Activated T-helper 1 cell treated with anti-CD3 and anti-CD28 coated beads, Interleukin-12 subunit alpha, Interleukin-12 subunit beta, Interleukin-2, Interleukin-4 antibody, amounts not matched to agents 30 ng/mL and 10 ng/mL and 1 ng/mL, durations not matched to agents 14 hours and 24 hours and 36 hours (primary cell): ENCODE results near the gene LTBP2. TPM values are rescaled to one million over a fixed set of nuclear protein-coding genes. Genes with fewer than 3 reads are reported as not detected.

ENCODE experiments used
- DNase-seq: peaks from one replicate; pipeline ENCODE4 v3.0.0; 2021; ENCODE audit warnings: low spot score
- H3K27ac Mint-ChIP-seq: one replicate; pipeline ENCODE4 v1.8.0; 2021; ENCODE audit warnings: mild to moderate bottlenecking, mixed read lengths
- H3K27me3 Mint-ChIP-seq: one replicate; pipeline ENCODE4 v1.8.0; 2022; ENCODE audit warnings: mild to moderate bottlenecking, moderate library complexity, mixed read lengths; ENCODE audit not compliant: insufficient read depth
- H3K36me3 Mint-ChIP-seq: one replicate; pipeline ENCODE4 v1.8.0; 2021; ENCODE audit warnings: low read depth, mixed read lengths
- H3K4me1 Mint-ChIP-seq: one replicate; pipeline ENCODE4 v1.8.0; 2021; ENCODE audit warnings: low read depth, mixed read lengths
- H3K4me3 Mint-ChIP-seq: one replicate; pipeline ENCODE4 v1.8.0; 2021; ENCODE audit warnings: mild to moderate bottlenecking, moderate library complexity, mixed read lengths
- H3K9me3 Mint-ChIP-seq: one replicate; pipeline ENCODE4 v1.8.0; 2021; ENCODE audit warnings: mixed read lengths
- intact Hi-C: fragments of 100-400 bp; cut with micrococcal nuclease; formaldehyde crosslinking; loops from one replicate; pipeline ENCODE4 v1.15.1; 2024
- total RNA-seq: library from RNA; stranded (reverse); gene quantifications from 2 replicates; pipeline ENCODE4 v1.2.3, GENCODE V29; 2022

The LTBP2 gene
- total RNA-seq, 1 donor from 2014 or later: 0.05 TPM

DNA sequence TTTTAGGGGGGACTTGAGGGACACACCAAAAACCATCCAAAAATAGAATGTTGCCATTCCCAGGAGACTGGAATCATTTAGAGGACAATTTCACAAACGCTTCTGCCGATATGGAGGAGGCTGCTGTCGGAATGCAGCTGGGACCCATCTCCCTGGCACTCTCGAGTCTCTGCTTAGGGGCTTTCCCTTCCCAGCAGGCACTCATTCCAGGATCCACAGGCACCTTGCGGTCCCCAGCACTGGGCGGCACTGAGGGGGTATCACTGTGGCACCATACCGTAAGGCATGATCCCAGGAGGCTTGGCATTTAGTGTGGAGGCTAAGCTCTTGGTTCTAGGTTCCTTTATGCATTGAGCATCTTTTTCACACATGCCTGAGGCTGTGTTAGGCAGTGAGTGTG lies 36.6 kb upstream of the LTBP2 start:
- H3K9me3 Mint-ChIP-seq: no peaks in the 10 kb centered on the region
- intact Hi-C loops: no loop called here
- H3K36me3 Mint-ChIP-seq: no peaks in the 10 kb centered on the region
- H3K27me3 Mint-ChIP-seq: peaks cover 4% of the 10 kb centered on the region
- H3K4me3 Mint-ChIP-seq: no peak overlapping the region
- no peak for DNase-seq
- H3K27ac Mint-ChIP-seq: no peak overlapping the region
- peaks cover 7% of the 10 kb centered on the region for H3K4me1 Mint-ChIP-seq

DNA sequence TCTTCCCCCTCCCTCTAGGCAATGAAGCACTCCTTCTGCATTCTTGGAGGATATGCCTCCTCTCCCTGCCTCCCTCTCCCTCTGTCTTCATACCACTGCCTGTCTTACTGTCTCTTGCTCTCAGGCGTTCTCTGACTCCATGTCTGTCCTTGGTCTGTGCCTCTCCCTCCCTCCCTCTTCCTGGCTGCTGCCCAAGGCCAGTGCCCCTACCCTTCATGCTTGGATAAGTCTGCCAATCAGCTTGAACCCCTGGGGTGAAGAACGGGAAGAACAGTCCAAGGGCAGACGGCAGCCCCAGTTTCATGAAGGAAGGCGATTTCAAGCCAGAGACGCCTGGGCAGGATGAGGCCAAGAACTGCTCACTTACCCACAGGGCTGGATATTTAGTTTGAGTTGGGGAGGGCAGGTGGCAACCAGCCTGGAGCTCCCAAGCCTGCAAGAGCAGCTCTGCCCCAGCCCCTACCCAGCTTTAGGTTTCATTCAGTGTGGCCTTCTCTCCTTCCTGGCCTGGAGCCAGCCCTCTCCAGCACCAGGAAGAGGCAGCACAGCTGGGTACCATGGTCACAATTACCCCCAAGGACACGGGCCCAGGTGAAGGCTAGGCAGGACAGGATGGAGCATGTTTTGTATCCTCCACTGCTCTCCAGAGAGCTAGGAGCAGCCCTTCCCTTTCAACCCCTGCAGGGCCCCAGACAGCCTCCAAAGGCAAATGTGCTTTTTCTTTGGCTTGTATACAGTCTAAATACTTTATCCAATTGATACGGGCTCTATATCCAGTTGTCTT lies 35.8 kb upstream of the LTBP2 start:
- H3K4me1 Mint-ChIP-seq: peaks cover 7% of the 10 kb centered on the region
- intact Hi-C loops: no loop called here
- H3K27me3 Mint-ChIP-seq: peaks cover 4% of the 10 kb centered on the region
- no peak for DNase-seq
- H3K27ac Mint-ChIP-seq: no peak overlapping the region
- H3K36me3 Mint-ChIP-seq: no peaks in the 10 kb centered on the region
- no peaks in the 10 kb centered on the region for H3K9me3 Mint-ChIP-seq
- H3K4me3 Mint-ChIP-seq: no peak overlapping the region

DNA sequence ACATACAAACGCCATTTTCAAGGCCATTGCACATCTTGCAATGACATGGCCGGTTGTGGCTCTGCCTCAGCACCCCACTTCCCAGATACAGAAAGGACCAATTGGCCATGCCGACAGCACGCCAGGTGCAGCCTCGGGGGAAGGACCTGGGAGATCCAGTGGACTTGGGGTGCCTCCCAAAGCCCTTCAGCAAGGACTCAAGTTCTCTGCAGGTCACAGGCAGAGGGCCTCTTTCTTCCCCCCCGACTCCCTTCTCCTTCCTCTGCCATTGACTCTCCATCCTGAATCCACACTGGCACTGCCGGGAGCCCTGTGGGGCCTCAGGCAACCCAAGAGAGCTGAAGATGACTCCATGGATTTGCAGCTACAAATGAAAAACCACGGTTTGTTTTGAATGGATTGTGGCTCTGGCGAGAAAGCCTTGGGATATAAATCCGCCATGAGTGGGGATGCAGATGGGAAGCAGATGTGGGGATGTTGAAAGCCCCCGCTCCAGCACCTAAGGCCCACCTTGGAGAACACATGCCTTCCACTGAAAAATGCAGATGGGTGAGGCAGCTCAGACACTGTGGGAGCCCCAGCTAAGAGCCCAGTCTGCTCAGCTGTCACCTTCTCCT lies 35.1 kb upstream of the LTBP2 start:
- no peak overlapping the region for H3K27ac Mint-ChIP-seq
- H3K9me3 Mint-ChIP-seq: no peaks in the 10 kb centered on the region
- H3K27me3 Mint-ChIP-seq: peaks cover 4% of the 10 kb centered on the region
- no peak overlapping the region for H3K4me3 Mint-ChIP-seq
- no peaks in the 10 kb centered on the region for H3K36me3 Mint-ChIP-seq
- H3K4me1 Mint-ChIP-seq: peaks cover 7% of the 10 kb centered on the region
- intact Hi-C loops: no loop called here
- no peak for DNase-seq

DNA sequence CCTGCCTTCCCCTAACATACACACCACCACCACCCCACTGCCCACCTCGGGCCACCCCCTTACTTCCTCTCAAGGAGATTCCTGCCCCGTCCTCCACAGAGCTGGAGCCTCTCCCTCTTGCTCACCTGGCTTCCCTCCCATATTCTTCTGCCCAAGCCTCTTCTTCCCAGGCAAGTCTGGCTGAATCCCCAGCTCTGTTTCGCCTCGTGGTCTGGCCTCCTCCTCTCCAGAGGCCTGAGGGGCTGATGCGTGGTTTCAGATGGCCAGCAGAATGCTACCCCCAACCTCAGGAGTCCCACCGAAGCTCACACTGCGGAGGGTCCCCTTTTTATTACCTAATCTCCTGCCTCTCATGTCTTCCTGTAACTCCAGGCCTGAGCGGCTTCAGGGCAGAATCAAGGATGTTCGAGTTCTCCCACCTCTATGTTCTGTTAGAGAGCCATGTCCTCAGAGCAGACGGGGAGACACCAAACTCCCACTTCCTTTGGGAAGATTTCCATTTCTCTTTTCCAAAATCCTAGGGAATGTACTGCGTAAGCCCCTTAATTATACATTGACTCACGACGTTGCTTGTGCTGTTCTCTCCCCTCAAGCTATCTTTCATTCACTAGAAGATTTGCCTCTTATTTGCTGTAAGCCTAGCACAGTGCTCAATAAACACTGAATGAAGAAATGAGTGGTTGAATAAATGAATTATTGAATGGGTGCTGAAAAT lies 33.9 kb upstream of the LTBP2 start:
- Mint-ChIP-seq H3K4me1 (no peaks in the 10 kb centered on the region), H3K27me3 (peaks cover 4% of the 10 kb centered on the region), H3K27ac (no peak overlapping the region), H3K9me3 (no peaks in the 10 kb centered on the region), H3K4me3 (no peak overlapping the region), H3K36me3 (no peaks in the 10 kb centered on the region)
- intact Hi-C loops: no loop called here
- DNase-seq: no peak

DNA sequence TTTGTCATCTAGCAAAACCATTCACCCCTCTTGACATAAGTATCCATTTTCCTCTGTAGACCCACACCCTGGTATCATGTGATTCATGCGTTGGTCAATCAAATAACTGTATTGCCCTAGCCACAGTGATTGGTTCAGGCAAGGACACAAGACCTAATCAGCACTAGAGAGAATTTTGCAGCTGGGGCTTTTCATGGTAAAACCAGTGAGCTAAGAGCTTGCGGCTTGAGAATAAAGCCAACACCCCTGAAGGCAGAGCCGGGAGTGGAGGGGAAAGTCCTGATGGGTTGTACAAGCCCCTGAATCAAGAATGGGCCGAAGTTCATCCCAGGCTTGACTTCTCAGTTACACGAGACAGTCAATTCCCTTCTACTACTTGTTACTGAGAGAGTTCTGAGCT lies 33.2 kb upstream of the LTBP2 start:
- no peaks in the 10 kb centered on the region for H3K9me3 Mint-ChIP-seq
- H3K4me3 Mint-ChIP-seq: no peak overlapping the region

DNA sequence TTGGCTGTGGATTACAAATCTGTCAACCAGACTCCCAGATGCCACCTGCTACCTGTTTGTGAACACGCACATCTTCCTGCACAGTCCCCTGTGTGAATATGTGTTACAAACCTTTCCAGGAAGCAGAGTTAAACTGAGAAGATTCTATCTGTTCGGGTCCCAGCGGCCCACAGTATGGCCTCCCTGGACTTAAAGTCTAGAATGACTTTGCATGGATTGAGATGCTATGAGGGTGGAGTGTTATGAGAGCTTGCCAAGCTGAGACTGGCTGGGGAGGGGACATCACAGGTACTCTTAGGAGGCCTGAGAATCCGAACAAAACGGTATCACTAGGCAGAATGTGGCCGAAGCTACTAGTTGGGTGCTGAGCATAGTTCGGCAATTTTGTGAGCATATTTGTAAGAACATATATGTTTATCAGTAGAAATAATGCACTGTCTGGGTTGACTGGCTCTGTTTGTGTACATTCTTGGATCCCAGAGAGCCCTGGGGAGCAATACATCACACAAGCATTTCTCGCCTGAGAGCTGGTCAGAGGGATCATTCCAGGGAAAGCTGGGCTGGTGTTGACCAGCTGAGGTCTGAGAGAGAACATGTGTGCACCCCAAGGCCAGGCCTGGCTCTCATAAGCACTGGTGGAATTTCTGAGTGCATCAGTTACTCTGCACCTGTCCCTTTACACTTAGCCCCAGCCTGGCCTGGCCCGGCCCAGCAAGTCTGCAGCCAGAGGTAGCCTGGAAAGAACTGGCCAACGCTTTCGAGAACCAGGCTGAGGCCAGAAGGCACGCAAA lies 29.8 kb upstream of the LTBP2 start:
- no peak for DNase-seq
- intact Hi-C loops: no loop called here

More for the DNA sequence above, 33.2 kb upstream of the LTBP2 start:
- Mint-ChIP-seq H3K27ac (no peak overlapping the region), H3K4me1 (no peaks in the 10 kb centered on the region), H3K36me3 (no peaks in the 10 kb centered on the region), H3K27me3 (peaks cover 4% of the 10 kb centered on the region)
- DNase-seq: no peak
- intact Hi-C loops: no loop called here

DNA sequence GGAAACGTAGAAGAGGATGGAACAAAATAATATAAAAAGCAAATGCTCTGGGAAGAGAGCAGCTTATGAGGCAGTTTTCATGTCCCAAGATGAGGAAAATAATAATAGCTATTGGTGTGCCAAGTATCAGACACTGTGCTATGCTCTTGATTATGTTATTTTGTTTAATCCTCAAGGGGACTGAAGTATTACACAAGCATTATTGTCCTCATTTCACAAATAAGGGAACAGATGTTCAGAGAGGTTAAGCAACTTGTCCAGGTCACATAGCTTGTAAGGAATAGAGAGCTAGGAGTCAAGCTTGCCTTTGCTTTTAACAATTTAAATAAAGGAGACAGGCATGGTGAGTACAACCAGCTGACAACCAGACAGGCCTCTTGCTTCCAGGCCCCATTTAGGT lies 26.9 kb upstream of the LTBP2 start:
- no peak overlapping the region for H3K4me3 Mint-ChIP-seq

More for the DNA sequence above, 29.8 kb upstream of the LTBP2 start:
- Mint-ChIP-seq H3K27me3 (peaks cover 9% of the 10 kb centered on the region), H3K27ac (no peak overlapping the region), H3K4me1 (no peaks in the 10 kb centered on the region), H3K9me3 (no peaks in the 10 kb centered on the region), H3K4me3 (no peak overlapping the region), H3K36me3 (no peaks in the 10 kb centered on the region)

DNA sequence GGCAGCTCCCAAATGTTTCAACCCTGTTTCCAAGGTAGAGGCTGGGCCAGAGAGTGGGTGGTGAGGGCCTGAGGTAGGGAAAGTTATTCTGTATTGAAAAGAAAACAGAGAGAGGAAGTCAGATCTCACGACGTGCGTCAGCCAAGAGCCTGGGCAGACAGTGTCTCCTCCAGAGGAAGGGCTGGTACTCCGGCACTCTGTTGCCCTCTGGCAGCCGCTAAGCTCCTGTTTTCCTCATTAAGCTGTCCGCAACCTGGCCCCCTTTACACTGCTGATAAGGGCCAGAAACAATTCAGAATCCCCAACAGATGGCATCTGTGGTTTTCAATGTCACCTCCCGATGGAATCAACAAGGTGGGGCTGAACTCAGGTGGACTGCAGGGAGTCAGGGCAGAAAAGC lies 26.0 kb upstream of the LTBP2 start:
- no peaks in the 10 kb centered on the region for H3K36me3 Mint-ChIP-seq
- intact Hi-C loops: no loop called here
- no peak overlapping the region for H3K27ac Mint-ChIP-seq
- peaks cover 16% of the 10 kb centered on the region for H3K27me3 Mint-ChIP-seq
- no peaks in the 10 kb centered on the region for H3K4me1 Mint-ChIP-seq
- no peak overlapping the region for H3K4me3 Mint-ChIP-seq
- no peaks in the 10 kb centered on the region for H3K9me3 Mint-ChIP-seq
- DNase-seq: no peak

More for the DNA sequence above, 26.9 kb upstream of the LTBP2 start:
- Mint-ChIP-seq H3K36me3 (no peaks in the 10 kb centered on the region), H3K4me1 (no peaks in the 10 kb centered on the region), H3K27me3 (peaks cover 16% of the 10 kb centered on the region), H3K9me3 (no peaks in the 10 kb centered on the region), H3K27ac (no peak overlapping the region)
- DNase-seq: no peak
- intact Hi-C loops: no loop called here

DNA sequence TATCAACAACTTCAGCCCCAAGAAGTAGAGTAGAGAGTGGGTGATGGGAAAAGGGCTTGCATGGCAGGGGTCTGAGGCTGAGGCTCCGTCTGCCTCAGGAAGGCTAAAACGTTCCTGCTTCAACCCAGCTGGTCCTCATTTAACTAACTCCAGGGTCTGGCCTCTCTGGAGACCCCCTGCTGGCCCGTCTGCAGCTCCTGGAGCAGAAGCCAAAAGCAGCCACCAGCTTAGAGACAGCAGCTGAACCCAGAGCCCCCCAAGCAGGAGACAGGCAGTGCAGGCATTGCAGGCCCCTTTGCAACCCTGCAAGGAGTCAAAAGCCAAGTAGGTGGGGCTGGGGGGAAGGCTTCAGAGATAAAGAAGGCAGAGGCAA lies 25.1 kb upstream of the LTBP2 start:
- H3K36me3 Mint-ChIP-seq: no peaks in the 10 kb centered on the region
- H3K4me3 Mint-ChIP-seq: no peak overlapping the region
- H3K27me3 Mint-ChIP-seq: peaks cover 20% of the 10 kb centered on the region
- H3K27ac Mint-ChIP-seq: no peak overlapping the region
- intact Hi-C loops: no loop called here
- no peak for DNase-seq
- H3K9me3 Mint-ChIP-seq: no peaks in the 10 kb centered on the region
- H3K4me1 Mint-ChIP-seq: no peaks in the 10 kb centered on the region

DNA sequence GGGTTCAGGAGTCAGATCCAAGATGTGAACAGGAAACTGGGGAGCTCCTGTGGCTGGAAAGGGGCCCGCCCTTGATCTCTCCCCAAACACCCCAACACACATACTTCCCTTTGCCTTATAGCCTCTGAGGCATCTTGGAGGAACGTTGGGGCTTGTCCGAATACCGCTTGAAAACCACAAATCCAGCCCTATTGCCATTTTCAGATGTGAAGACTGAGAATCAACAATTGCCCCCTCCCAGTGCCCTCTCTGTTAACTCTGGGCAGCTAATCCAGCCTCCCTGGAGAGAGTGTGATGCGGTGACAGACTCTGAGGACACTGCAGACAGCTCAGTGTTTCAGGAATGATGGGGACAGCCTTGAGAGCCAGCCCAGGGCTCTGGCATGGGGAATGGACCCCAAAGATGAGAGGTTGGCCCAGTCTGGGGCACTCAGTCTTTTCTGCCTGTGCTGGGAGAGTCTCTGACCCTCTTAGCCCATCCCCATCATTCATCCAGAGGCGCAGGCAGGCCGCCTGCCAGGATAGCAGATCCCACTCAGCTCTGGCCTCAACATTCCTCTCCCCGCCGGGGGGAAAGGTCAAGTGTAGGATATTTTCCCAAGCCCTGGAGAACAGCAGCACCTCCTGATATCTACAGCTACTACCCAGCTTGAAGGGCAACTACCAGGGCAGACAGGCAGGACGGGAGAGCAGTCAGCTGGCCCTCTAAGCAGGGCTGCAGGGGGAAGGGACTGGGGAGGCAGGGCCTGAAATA lies 24.6 kb upstream of the LTBP2 start:
- no peaks in the 10 kb centered on the region for H3K9me3 Mint-ChIP-seq
- H3K36me3 Mint-ChIP-seq: no peaks in the 10 kb centered on the region
- H3K27me3 Mint-ChIP-seq: peaks cover 20% of the 10 kb centered on the region
- intact Hi-C loops: no loop called here
- H3K4me3 Mint-ChIP-seq: no peak overlapping the region
- no peak overlapping the region for H3K27ac Mint-ChIP-seq
- no peaks in the 10 kb centered on the region for H3K4me1 Mint-ChIP-seq
- no peak for DNase-seq

DNA sequence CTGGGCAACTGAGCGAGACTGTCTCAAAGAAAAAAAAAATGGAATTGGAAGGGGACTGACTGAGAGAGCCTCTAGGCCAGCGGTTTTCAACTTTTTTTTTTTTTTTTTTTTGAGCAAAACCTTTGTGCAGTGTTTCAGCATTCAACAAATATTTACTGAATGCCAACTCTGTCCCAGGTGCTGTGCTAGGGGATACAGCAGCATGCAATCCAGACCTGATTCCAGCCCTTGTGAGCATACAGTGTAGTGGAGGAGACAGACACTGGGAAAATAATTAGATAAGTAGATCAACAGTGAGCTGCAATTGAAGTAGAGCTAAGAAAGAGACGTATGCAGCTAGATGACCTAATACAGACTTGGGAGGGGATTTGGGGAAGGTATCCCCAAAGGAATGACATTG lies 23.8 kb upstream of the LTBP2 start:
- no peak overlapping the region for H3K4me3 Mint-ChIP-seq
- no peaks in the 10 kb centered on the region for H3K9me3 Mint-ChIP-seq
- H3K4me1 Mint-ChIP-seq: no peaks in the 10 kb centered on the region
- no peak overlapping the region for H3K27ac Mint-ChIP-seq
- intact Hi-C loops: no loop called here
- no peak for DNase-seq
- no peaks in the 10 kb centered on the region for H3K36me3 Mint-ChIP-seq
- peaks cover 20% of the 10 kb centered on the region for H3K27me3 Mint-ChIP-seq

DNA sequence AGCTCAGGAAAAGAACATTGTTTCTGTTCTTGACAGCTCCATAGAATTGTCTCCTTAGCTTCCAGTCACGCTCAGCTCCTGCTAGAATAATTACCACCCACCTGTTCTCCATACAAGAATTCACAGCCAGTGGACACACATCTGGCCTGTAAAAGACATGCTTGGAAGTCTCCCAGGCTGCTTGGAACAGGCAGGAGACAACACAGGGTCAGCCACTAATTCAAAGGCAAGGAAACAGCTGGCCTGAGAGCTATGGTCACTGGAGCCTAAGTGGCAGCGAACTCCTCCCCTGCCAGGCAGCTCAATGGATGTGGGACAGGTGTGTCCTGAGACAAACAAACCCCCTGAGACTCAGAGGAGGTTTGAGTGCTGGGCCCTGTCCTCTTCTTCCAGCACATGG lies 22.9 kb upstream of the LTBP2 start:
- intact Hi-C loops: no loop called here
- Mint-ChIP-seq H3K4me3 (no peak overlapping the region), H3K36me3 (no peaks in the 10 kb centered on the region), H3K27me3 (peaks cover 21% of the 10 kb centered on the region), H3K4me1 (no peaks in the 10 kb centered on the region), H3K27ac (no peak overlapping the region), H3K9me3 (no peaks in the 10 kb centered on the region)
- no peak for DNase-seq
